Measurements from ENCODE around the gene GALNT17. TPM values are rescaled to one million over a fixed set of nuclear protein-coding genes. Genes with fewer than 3 reads are reported as not detected.

The GALNT17 gene
- total RNA-seq, 2 experiments from 2014 or later, result not detected

- intact Hi-C loops (cut with DNase I, micrococcal nuclease), result loop anchor here (10.0 kb wide), 2 partner anchors 581 to 741 kb away; no protein-coding TSS in a partner anchor
- Mint-ChIP-seq H3K4me1 (ENCODE audit: low read depth) (no peaks in the 10 kb centered on the region), H3K27me3 (peaks cover 32% of the 10 kb centered on the region), H3K9me3 (peaks cover 10% of the 10 kb centered on the region), H3K36me3 (ENCODE audit: low read depth) (no peaks in the 10 kb centered on the region), H3K27ac (no peak overlapping the region), H3K4me3 (no peak overlapping the region)
- peaks cover 9 to 10% of the 10 kb centered on the region in 2 experiments for H3K27me3 ChIP-seq (ENCODE audit: control insufficient read depth in 1 of 2, insufficient read depth in 2 of 2, low read length in 2 of 2)
- H3K4me1 ChIP-seq (ENCODE audit: insufficient read depth, low read length), result peaks cover 2% of the 10 kb centered on the region
- ATAC-seq (ENCODE audit: poor library complexity) (no peak), DNase-seq (no peak)
- no peak overlapping the region for H3K27ac ChIP-seq (ENCODE audit: low read depth in 1 of 2, low read length in 2 of 2)
- no peak for TF ChIP-seq CTCF (IDR thresholded peaks at IDR 0.05)
- ChIA-PET POLR2A (no interaction called here), CTCF (no interaction called here)
- H3K9me3 ChIP-seq (ENCODE audit: control insufficient read depth in 1 of 2, insufficient read depth in 1 of 2, low read length in 2 of 2), result peaks cover 0 to 17% of the 10 kb centered on the region in 2 experiments
- no peaks in the 10 kb centered on the region for H3K36me3 ChIP-seq (ENCODE audit: insufficient read depth, low read length)
- no peak overlapping the region for H3K4me3 ChIP-seq (ENCODE audit: low read length)
Measured at GRCh38 chr7:71753956-71754664, 622.2 kb downstream of the GALNT17 start.

- DNase-seq (no peak), ATAC-seq (ENCODE audit: poor library complexity) (no peak)
- no peaks in the 10 kb centered on the region for H3K36me3 Mint-ChIP-seq (ENCODE audit: low read depth)
- ChIA-PET POLR2A (no interaction called here), CTCF (no interaction called here)
- Histone ChIP-seq H3K9me3 (ENCODE audit: control insufficient read depth in 1 of 2, insufficient read depth in 1 of 2, low read length in 2 of 2) (peaks cover 0 to 17% of the 10 kb centered on the region in 2 experiments), H3K36me3 (ENCODE audit: insufficient read depth, low read length) (no peaks in the 10 kb centered on the region), H3K4me1 (ENCODE audit: insufficient read depth, low read length) (peaks cover 2% of the 10 kb centered on the region), H3K4me3 (ENCODE audit: low read length) (no peak overlapping the region), H3K27me3 (ENCODE audit: control insufficient read depth in 1 of 2, insufficient read depth in 2 of 2, low read length in 2 of 2) (peaks cover 9 to 10% of the 10 kb centered on the region in 2 experiments), H3K27ac (ENCODE audit: low read depth in 1 of 2, low read length in 2 of 2) (no peak overlapping the region)
- peaks cover 29% of the 10 kb centered on the region for H3K27me3 Mint-ChIP-seq
- no peak overlapping the region for H3K4me3 Mint-ChIP-seq
- no peak for TF ChIP-seq CTCF (IDR thresholded peaks at IDR 0.05)
- peaks cover 7% of the 10 kb centered on the region for H3K9me3 Mint-ChIP-seq
- H3K27ac Mint-ChIP-seq, result no peak overlapping the region
- H3K4me1 Mint-ChIP-seq (ENCODE audit: low read depth), result no peaks in the 10 kb centered on the region
- intact Hi-C loops (cut with DNase I, micrococcal nuclease), result loop anchor here (10.0 kb wide), 2 partner anchors 580 to 740 kb away; no protein-coding TSS in a partner anchor
Measured at GRCh38 chr7:71754828-71755227, 622.9 kb downstream of the GALNT17 start.

GRCh38 chr7:71761336-71761735 is 629.4 kb downstream of the GALNT17 start:
- H3K36me3 ChIP-seq (ENCODE audit: insufficient read depth, low read length), result no peaks in the 10 kb centered on the region
- Mint-ChIP-seq H3K9me3 (peaks cover 28% of the 10 kb centered on the region), H3K27ac (no peak overlapping the region), H3K27me3 (no peaks in the 10 kb centered on the region), H3K4me3 (no peak overlapping the region), H3K36me3 (ENCODE audit: low read depth) (no peaks in the 10 kb centered on the region), H3K4me1 (ENCODE audit: low read depth) (no peaks in the 10 kb centered on the region)
- ATAC-seq (ENCODE audit: poor library complexity) (no peak), DNase-seq (no peak)
- intact Hi-C loops (cut with DNase I, micrococcal nuclease), result no loop called here
- ChIA-PET CTCF (no interaction called here), POLR2A (no interaction called here)
- H3K4me1 ChIP-seq (ENCODE audit: insufficient read depth, low read length), result no peaks in the 10 kb centered on the region
- no peaks in the 10 kb centered on the region for H3K27me3 ChIP-seq (ENCODE audit: control insufficient read depth in 1 of 2, insufficient read depth in 2 of 2, low read length in 2 of 2)
- H3K4me3 ChIP-seq (ENCODE audit: low read length), result no peak overlapping the region
- no peak for TF ChIP-seq CTCF (IDR thresholded peaks at IDR 0.05)
- no peak overlapping the region for H3K27ac ChIP-seq (ENCODE audit: low read depth in 1 of 2, low read length in 2 of 2)
- H3K9me3 ChIP-seq (ENCODE audit: control insufficient read depth in 1 of 2, insufficient read depth in 1 of 2, low read length in 2 of 2), result peaks cover 0 to 10% of the 10 kb centered on the region in 2 experiments

Small RNAs within 50 kb of the gene (microRNA-seq; reads per million reads assigned to microRNA genes)
- gene MIR3914-1 (ENCODE audit: borderline microRNAs expressed, borderline replicate concordance), result not detected
- not detected for gene MIR3914-2 (ENCODE audit: borderline microRNAs expressed, borderline replicate concordance)
